Stimulated activated CD8-positive, alpha-beta memory T cell treated with anti-CD3 and anti-CD28 coated beads, Interleukin-12 subunit alpha, Interleukin-12 subunit beta, amount 100 ng/mL, for 24 hours (primary cell): ENCODE measurements around the gene PRRX1.

Experiments
- DNase-seq: peaks from one replicate; pipeline ENCODE4 v3.0.0-alpha.2; 2020; ENCODE audit errors: extremely low read depth

Gene PRRX1

DNA sequence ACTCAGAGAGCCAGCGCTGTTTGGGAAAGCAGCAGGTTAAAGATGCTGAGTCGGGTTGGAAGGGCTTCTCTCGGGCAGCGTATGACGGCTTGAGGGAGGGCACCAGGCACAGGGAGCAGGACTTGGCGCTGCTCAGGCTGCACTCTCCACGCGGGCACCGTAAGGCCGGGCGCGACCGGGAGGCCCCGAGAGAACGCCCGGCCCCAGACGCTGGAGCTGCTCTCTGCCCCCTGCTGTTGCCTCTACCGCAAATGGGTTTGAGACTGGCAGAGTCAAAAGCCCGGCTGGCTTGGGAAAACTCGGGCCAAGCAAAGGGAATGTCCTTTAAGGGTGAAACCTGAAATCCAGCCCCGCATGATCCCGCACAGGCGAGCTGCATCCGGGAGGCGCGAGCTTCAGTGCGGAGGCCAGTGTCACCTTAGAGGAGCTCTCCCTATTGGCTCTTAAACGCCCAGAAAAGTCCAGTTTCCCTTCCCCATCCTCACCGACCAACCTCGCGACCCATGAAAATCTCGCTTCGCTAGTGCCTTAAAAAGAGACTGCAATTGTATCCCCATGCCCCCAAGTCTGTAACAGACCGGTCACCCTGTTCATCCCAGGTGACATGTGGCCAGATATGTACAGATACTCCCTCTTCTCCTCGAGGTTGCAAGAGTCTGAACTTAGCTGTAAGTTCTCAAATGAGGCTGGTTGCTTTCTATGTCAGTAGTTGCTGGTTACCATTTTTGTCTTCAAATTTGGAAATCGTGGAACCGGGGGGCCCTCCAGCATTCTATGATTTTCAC is 1.1 kb downstream of the PRRX1 start:
- DNase-seq = no peak

DNA sequence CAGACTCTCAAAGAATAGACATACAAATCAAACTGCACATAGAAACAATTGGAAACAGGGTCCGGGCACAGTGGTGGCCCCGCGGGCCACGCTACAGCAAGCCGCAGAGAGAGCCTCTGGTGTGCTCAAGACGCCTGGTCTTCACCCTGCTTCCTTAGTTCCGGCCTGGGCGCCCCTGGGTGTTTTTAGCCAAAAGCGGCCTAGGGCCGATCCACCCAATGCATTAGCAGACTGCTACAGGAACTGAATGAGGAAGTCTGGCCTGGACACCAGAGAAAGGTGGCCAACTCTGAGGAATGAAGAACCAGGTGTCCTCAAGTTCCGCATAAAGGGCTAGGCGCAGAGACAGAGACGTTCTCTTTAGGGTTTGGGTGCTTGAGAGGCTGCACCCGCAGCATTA is 1.7 kb downstream of the PRRX1 start:
- DNase-seq = no peak

DNA sequence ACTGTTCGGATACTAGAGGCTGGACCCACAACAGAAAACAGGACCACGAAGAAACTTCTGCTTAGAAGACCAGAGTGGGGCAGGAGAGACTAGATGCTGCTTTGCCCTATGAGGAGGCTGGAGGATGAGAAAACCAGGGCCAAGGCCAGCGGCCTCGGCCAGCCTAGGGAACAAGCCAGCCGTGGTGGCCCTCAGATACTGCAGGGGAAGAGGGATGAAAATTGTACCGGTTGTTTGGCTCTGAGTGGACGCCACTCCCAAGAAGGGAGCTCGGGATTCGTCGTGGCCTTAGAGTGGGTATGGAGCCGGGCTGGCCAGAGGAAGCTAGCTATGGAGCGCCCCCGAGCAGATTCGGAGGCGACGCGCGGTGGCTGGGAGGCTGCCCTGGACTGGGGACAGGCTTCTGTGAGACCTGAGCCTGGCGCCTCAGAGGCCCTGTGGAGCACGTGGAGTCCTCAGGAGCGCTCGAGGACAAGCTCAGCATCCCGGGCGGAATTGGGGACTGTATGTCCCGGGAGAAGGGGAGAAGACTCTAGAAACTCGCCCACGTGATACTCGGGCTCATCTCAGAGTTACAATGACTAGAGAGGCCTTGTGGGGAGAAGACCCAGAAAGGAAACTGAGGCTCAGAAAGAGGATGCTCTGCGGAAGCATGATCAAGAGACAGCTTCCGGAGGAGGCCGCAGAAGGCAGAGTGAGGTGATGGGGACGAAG is 2.8 kb downstream of the PRRX1 start:
- DNase-seq = no peak

DNA sequence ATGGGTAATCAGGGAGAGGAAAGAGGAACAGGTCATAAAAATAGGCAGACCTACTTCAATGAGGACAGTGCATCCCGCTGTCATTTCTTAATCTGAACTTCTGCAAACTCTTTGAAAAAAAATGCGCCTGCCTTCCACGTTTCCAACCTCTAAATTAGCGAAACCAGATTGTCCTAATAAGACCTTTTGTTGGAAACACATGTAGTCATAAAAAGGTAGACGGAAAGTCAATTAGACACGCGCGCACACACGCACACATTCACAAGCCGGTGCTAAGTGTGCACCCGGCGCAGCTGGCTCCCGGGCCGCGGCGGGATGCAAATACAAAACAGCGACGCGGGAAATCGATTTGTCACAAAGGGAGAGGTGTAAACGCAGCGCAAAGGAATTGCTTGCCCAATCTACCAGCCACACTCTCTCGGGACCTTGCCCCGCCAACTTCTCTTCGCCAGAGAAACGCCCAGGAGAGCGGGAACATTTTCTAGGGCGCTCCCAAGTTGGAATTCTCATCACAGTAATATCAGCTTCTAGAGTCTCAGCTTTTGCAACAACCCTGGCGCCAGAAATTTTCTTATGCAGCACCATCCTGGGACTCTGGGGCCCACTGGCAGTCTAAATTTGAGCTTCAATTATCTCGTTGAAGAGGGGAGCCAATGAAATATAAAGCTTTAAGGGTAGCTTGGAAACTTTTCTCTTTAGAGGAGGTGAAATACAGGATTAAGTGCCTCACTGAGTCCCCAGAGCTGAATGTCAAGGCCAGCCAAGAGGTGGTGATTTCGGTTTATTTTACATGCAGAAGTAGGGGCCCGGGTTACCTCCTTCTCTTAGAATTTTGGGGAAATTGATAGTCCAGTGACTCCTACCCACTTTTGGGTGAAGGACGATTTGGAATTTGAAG is 4.5 kb downstream of the PRRX1 start:
- no peak for DNase-seq

DNA sequence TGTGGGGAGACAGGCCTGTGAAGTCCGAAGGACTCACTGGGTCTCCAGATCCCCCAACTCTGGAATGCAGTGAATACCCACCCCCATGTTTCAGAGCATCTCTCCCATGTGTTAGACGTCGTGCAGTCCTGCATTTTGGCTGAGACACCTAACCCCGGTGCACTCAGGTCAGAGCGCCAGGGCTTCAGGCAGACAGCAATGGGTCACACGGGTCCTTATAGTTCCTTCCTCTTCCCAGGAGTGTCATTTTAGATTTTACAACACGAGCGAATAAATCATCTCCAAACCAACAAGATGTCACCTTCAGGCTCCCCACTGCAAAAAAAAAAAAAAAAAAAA is 5.1 kb downstream of the PRRX1 start:
- no peak for DNase-seq

DNA sequence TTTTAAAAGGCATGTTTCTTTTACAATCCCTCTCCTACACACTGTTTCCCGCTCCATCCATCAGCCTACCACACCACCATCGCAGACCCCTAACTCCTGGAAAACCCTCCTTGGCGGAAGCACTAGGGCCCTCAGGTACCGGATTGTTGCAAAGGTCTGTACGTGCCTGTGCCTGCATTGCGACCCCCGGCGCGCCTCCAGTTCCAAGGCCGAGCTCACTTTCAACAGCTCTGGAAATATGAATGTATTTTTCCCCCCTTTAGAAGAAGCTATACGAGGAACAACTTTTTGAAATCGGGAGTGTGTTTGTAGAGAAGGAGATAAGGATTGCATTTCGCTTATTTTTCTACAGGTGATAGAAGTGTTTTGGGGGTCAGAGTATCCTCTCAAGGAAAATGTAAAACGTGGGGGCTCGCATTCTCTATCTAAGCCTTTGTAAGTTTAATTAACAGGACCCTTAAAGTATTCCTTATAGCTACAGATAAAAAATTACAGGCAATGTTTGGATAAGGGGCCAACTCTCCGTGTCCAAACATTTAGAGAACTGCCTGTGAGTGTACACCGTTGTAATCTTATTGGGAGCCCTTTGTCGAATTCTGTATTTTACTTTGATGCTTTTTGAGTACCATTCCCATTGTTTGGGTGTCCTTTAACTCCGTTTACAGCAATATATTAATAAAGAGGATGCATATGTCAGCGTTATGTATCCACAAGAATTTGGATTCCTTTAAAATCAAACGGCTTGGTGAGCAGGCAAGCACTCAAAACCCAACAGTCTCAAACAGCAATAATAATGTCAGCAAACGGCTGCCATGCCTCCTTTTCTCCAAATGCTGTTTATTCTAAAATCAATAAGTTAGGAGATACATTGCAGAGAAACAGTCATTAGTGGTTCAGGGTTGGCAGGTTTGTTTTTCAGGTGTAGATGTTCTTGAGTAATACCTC is 5.9 kb downstream of the PRRX1 start:
- DNase-seq = no peak

DNA sequence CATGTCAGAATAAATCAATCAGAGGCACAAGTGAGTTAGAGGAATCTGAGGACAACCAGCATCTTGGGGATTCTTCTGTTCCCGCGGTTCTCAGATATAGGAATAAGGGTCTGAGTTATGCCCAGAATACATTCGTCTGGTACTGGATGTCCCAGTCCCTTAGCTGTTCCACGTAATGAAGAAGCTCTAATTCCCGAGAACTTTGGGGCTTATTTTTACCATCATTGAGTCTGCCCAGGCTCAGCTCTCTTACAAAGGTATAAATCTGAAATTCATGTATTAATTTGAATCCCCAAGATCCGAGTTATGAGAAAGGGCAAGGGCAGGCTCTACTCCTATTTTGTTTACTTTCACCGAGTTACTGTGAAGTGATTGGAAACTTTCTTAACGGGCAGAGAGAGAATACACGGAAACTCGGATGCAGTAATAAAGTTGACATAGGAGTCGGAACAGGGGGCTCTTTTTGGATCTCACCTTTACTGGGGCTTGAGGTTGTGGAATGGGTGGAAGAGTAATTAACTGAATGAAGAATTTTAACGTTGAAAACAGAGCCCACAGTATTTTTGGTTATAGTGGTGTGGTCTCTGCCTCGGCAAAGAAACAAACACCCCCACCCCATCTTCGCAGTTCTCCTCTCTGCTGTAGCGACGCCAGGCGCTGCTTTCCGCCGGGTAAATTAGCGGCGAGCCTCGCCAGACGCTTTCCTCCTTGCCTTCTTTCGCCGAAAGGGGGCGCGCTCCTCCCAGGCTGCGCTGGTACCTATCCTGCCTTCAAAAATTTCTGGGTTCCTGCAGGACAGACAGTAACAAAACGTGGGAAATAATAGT is 7.1 kb downstream of the PRRX1 start:
- DNase-seq = no peak

DNA sequence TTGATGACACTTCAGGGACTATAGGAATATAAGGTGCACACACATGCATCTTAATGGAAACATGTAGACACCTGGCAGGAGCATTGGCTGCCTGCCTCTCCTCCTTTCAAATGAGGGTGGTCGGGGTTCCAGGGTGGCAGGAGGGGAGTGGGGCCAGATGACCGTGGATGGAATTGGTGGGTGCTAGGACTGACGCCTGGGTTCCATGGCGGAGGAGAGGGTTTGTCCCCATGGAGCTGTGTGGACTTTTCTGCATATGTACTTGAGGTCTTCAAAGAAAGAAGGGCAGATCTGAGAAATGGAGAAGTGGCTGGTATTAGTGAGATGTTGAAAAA is 7.7 kb downstream of the PRRX1 start:
- DNase-seq = no peak

DNA sequence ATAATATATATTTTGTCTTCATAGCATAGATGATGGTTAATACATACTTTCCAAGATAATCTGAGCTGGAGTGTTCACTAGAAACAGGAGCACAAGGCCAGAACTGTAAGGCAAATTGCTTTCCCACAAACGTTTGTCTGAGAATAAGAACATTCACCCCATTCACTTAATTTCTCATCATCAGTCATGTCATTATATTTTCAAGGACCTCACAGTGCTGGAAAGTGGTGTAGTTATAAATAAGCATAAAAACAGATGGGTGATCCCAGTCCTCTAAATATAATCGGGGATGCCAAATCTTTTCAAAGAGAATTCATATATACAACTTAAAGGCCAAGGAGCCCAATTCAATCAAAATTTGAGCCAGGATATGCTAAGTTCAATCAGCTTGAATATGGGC is 8.4 kb downstream of the PRRX1 start:
- DNase-seq = no peak

DNA sequence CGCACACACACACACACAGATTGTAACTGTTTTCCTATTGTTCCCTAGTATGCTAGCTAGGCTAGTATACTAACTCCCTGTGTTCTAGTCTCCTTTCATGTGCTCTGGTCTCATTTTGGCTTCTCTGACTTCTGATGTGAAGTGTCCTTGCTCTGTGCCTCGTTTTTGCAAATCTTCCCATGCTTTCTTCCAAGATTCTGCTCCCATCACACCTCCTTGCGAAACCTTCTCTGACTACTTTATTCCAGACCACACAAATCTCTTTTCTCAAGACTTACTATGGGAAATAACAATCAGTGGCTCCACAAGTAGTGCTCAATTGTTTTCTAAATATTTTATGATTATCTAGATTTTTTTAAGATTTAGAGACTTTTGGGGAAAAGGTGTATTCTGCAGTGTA is 10.3 kb downstream of the PRRX1 start:
- DNase-seq = no peak

DNA sequence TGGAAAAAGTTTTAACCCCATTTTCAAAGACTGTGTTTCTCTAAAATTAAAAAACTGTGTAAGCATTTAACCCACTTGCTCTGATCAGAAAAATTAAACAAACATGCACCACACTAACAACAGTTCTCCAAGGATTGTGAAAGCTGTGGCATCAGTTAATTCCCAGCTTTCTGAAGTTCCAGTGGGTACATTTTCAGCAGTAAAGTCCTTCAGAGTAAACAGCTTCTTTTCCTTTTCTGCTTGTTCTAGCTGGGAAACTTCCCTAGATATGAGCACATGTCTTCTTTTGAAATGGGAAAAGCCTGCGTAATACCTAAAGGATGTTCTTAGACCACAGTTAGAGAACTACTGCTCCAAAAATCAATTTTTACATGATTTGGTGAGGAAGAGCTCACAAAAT is 11.1 kb downstream of the PRRX1 start:
- DNase-seq = no peak

DNA sequence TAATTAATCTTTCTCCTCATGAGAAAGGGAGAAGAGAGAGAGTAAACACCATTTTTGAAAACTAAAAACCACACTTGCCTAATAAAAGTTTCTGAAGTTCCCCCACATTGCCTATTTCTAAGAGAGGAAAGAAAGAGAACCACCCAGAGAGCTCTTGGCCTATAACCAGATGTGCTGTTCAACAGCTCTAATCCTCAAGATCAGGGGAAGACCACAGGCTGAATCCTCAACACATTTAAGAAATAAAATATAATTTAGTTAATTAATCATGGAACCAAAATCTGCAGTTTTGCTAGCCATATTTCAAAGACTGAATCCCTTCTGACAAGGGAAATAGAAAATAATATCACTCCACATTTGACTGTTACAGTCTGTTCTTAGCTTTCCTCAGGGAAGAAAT is 11.9 kb downstream of the PRRX1 start:
- DNase-seq = no peak

DNA sequence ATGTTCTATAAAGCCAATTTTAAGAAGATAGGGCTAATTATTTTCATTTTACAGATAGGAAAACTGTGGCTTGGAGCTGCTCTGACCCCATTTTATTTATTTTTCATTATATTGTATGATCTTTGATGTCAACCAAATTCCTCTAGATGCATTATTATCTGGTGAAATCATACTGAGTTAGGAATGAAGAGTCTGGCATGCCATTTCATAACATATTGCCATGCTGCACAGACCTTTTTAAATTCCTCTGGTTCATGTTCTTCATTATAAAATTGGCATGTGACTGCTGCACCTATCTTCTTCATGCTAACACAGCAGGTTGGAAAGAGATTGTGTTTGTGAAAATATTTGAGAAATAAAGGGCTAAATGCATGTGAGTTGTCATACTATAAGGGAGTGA is 12.7 kb downstream of the PRRX1 start:
- no peak for DNase-seq

DNA sequence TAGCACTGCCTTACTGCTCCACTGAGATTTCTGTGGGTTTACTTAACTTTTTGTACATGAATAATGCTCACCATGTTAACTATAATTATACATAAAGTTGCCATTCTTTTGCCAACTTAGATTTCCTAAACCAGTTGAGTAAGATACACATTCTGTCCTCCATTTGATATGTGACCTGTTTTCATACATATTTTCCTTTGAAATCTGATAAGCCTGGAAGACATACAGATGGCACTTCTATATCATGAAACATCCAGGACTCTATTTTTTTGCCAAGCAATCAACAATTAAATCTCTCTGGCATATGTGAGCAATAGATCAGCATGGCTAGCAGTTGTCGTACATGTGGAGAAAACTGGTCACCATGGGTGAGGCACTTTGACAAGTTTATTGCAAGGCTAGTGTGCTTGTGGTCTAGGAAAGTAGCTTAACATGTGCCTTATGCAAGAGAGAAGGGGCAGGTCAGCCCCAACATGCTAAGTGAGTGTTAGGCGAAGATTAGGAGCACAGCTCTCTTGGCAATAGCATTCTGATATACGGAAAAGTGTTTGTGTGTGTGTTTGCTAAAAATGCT is 14.2 kb downstream of the PRRX1 start:
- no peak for DNase-seq

DNA sequence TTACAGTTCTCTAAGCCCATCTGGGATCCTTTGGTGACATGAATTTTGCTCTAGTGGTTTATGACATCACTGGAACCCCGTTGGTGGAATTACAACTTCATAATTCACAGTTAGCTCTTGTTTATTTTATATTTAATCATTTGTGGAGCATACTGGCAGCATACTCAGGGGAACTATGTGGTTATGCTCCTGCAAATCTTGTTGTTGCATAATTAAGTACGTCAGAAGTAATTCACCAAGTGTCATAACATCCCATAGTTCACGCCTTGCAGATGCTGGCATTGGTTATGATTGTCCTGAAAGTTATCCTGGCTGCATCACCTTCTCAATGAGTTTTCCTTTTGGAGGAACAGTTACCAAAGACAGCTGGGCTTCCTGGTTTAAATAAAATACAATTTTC is 16.5 kb downstream of the PRRX1 start:
- no peak for DNase-seq

DNA sequence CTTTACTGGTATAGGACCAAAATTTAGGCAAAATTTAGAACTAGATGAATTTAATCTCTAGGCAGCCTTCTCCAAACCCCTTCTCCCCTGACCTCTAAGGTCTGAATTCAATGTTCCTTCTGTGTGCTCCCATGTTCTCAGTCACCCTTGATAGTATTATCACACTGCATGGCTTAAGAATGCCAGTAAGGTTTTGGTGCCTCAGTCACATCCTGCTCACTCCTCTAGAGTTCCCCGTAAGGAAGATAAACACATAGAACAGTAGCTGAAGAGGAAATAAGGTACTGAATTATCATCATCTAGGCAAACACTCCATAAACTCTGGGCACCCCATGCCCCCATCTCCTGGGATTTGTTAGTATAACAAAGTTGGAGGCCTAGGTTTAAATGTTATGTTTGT is 18.2 kb downstream of the PRRX1 start:
- DNase-seq = no peak

DNA sequence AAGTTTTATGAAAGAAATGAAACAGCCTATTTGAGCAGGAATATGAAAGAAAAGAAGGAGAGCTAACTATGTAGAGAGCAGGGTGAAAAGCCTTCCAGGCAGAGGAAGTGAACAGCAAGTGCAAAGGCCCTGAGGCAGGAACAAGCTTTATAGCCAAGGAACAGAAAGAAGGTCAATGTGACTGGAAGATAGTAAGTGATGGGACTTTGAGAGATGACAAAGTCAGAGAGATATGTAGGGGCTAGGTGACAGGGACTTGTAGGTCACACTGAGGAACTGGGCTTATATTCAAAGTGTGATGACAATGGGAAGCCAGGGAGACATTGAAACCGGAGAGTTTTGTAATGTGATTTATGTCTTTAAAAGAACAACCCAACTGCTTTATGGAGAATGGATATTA is 18.9 kb downstream of the PRRX1 start:
- no peak for DNase-seq

DNA sequence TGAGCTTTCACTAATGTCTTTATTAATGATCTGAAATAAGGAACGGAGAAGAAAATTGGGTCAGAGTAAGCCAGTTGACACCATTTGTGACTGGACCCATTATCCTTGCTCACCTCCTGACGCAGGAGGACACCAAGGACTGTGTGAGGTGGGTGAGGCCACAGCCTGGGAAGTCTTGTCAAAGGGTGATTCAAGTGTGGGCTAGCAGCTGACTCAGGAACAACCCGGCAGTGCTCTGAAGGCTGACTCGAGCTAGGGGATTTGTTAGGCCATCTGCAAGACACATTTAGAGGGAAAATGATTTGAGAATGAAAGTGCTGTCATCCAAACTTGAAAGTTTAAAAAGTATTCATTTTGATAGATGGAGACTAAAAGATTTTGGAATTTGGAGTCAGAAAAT is 21.2 kb downstream of the PRRX1 start:
- DNase-seq = no peak

DNA sequence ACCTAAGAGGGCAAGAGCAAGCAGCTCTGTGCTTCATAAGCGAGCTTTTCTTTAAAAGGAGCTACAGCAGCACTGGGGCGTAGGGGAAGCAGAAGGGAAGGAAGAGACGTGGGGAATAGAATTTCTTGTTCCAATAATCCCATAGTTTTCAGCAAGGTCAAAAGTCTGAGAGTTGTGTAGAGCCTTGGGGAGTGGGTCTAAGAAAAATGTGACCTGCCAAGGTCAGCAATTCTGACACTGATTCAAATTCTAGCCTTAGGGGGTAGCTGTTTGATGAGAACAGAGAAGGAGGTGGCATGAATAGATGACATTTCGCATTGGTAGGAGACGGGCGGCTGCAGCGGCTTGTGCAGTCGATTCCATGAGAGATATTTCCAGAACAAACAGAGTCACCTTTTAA is 22.4 kb downstream of the PRRX1 start:
- no peak for DNase-seq

DNA sequence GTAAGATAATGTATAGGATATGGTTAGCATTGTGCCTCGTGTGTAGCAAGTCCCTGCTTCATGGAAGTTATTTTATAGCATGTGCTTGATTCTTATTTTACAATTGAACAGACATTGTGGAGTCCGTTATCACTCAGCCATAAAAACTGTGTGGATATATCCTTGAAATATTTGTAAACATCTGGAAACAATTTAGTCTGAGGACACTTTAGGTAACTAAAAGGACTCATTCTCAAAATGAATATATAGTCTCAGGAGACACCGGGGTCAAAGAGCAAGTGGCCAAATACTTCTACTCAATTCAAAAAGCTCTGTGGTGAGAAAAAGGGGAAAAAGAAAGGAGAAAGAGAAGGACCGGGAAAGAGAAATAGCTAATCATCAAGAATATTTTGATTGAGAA is 23.7 kb downstream of the PRRX1 start:
- no peak for DNase-seq

DNA sequence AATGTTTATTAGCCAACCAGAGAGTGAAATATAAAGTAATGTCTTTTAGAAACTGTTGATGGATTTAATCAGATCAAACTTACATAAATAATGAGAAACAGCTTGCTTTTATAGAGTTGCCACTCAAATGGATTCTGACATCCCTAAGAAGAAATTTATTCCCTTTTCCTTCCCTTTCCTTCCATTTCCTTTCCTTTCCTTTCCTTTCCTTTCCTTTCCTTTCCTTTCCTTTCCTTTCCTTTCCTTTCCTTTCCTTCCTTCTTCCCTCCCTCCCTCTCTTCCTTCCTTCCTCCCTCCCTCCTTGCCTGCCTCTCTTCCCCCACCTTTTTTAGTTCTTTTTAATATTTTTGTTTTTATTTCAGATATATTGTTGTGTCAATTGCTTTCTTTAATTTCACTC is 27.3 kb downstream of the PRRX1 start:
- DNase-seq = no peak
